ENCODE results near the gene F11R. TPM values are rescaled to one million over a fixed set of nuclear protein-coding genes. Genes with fewer than 3 reads are reported as not detected.

The F11R gene
- total RNA-seq, 1 donor from 2014 or later, result 87.0 TPM

- H3K27me3 ChIP-seq (ENCODE audit: control insufficient read depth, insufficient read depth, low read length), result peaks cover 2% of the 10 kb centered on the region
- no peak for DNase-seq (ENCODE audit: low read depth)
- TF ChIP-seq CTCF (IDR thresholded peaks at IDR 0.05; ENCODE audit: insufficient read depth, low read length, poor library complexity, severe bottlenecking), result no peak
- no peak overlapping the region for H3K4me3 ChIP-seq (ENCODE audit: low read depth, low read length)
- no peaks in the 10 kb centered on the region for H3K36me3 ChIP-seq (ENCODE audit: control insufficient read depth, insufficient read depth, low read length)
Measured at GRCh38 chr1:160975026-160975425, 45.9 kb downstream of the F11R start.

DNA sequence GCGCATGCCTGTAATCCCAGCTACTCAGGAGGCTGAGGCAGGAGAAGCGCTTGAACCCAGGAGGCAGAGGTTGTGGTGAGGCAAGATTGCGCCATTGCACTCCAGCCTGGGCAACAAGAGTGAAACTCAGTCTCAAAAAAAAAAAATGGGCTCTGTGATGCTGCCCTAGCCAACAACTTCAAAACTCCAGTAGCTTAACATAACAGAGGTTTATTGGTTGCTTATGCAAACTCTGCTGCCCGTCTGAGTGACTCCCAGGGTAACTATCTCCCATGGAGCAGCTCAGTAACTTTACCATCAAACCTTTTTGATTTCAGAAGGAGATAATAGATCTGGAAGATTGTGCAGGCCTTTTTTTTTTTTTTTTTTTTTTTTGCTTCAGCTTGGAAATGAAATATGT is 47.5 kb downstream of the F11R start:
- peaks cover 2% of the 10 kb centered on the region for H3K27me3 ChIP-seq (ENCODE audit: control insufficient read depth, insufficient read depth, low read length)
- no peaks in the 10 kb centered on the region for H3K36me3 ChIP-seq (ENCODE audit: control insufficient read depth, insufficient read depth, low read length)
- no peak for TF ChIP-seq CTCF (IDR thresholded peaks at IDR 0.05; ENCODE audit: insufficient read depth, low read length, poor library complexity, severe bottlenecking)
- no peak overlapping the region for H3K4me3 ChIP-seq (ENCODE audit: low read depth, low read length)
- DNase-seq (ENCODE audit: low read depth), result no peak

DNA sequence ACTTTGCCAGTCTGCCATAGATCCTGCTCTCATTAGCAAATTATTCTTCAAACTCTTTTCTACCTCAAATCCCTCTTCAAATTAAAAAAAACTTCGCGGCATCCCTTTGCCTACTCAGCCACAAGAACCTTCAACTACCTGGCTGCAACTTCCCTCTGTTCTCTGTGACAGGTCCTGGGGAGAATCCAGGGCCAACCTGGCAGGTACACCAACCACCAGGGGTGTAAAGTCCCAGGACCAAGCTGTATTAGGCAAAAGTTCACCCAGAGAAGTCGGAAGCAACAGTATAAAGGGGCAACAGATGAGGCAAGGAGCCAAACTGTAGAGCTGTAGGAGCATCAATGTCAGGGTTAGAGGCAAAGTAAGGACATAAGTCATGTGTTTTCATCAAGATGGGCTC is 48.0 kb downstream of the F11R start:
- no peaks in the 10 kb centered on the region for H3K36me3 ChIP-seq (ENCODE audit: control insufficient read depth, insufficient read depth, low read length)
- no peak for TF ChIP-seq CTCF (IDR thresholded peaks at IDR 0.05; ENCODE audit: insufficient read depth, low read length, poor library complexity, severe bottlenecking)
- H3K4me3 ChIP-seq (ENCODE audit: low read depth, low read length), result no peak overlapping the region
- no peak for DNase-seq (ENCODE audit: low read depth)
- H3K27me3 ChIP-seq (ENCODE audit: control insufficient read depth, insufficient read depth, low read length), result peaks cover 2% of the 10 kb centered on the region

- Histone ChIP-seq H3K27me3 (ENCODE audit: control insufficient read depth, insufficient read depth, low read length) (peaks cover 2% of the 10 kb centered on the region), H3K36me3 (ENCODE audit: control insufficient read depth, insufficient read depth, low read length) (no peaks in the 10 kb centered on the region), H3K4me3 (ENCODE audit: low read depth, low read length) (no peak overlapping the region)
- no peak for TF ChIP-seq CTCF (IDR thresholded peaks at IDR 0.05; ENCODE audit: insufficient read depth, low read length, poor library complexity, severe bottlenecking)
- DNase-seq (ENCODE audit: low read depth), result no peak
Measured at GRCh38 chr1:160971618-160972056, 49.3 kb downstream of the F11R start.

GRCh38 chr1:160963521-160963920 is 57.4 kb downstream of the F11R start:
- Histone ChIP-seq H3K36me3 (ENCODE audit: control insufficient read depth, insufficient read depth, low read length) (no peaks in the 10 kb centered on the region), H3K4me3 (ENCODE audit: low read depth, low read length) (no peak overlapping the region), H3K27me3 (ENCODE audit: control insufficient read depth, insufficient read depth, low read length) (no peaks in the 10 kb centered on the region)
- TF ChIP-seq CTCF (IDR thresholded peaks at IDR 0.05; ENCODE audit: insufficient read depth, low read length, poor library complexity, severe bottlenecking), result no peak
- DNase-seq (ENCODE audit: low read depth), result no peak

GRCh38 chr1:160961419-160961818 is 59.5 kb downstream of the F11R start:
- H3K27me3 ChIP-seq (ENCODE audit: control insufficient read depth, insufficient read depth, low read length), result no peaks in the 10 kb centered on the region
- H3K4me3 ChIP-seq (ENCODE audit: low read depth, low read length), result no peak overlapping the region
- no peak for DNase-seq (ENCODE audit: low read depth)
- H3K36me3 ChIP-seq (ENCODE audit: control insufficient read depth, insufficient read depth, low read length), result no peaks in the 10 kb centered on the region
- no peak for TF ChIP-seq CTCF (IDR thresholded peaks at IDR 0.05; ENCODE audit: insufficient read depth, low read length, poor library complexity, severe bottlenecking)

All from kidney epithelial cell (primary cell).